ENCODE results near the gene COX7C. TPM values are rescaled to one million over a fixed set of nuclear protein-coding genes. Genes with fewer than 3 reads are reported as not detected.

The COX7C gene
- polyA plus RNA-seq, 3 donors = 342 to 575 (median 508) TPM

- Histone ChIP-seq H3K4me3 (replicated peaks in 1 of 3; ENCODE audit: low read depth in 2 of 3, low read length in 3 of 3) (no peak overlapping the region), H3K9me3 (replicated peaks in 1 of 2; ENCODE audit: control insufficient read depth in 1 of 2, insufficient read depth in 1 of 2, low read length in 2 of 2) (peaks cover 10 to 16% of the 10 kb centered on the region in 2 donors), H3K36me3 (replicated peaks in 1 of 2; ENCODE audit: control insufficient read depth in 1 of 2, insufficient read depth in 2 of 2, low read length in 2 of 2) (no peaks in the 10 kb centered on the region), H3K27me3 (ENCODE audit: control insufficient read depth in 2 of 2, insufficient read depth in 2 of 2, low read length in 2 of 2) (no peaks in the 10 kb centered on the region), H3K4me2 (replicated peaks; ENCODE audit: extremely low read depth, low read length, poor library complexity, severe bottlenecking) (no peak overlapping the region), H3K79me2 (ENCODE audit: insufficient read depth, low read length) (no peaks in the 10 kb centered on the region), H3K9ac (ENCODE audit: insufficient read depth, low read length, poor library complexity, severe bottlenecking) (no peak overlapping the region), H3K4me1 (ENCODE audit: control insufficient read depth in 1 of 2, insufficient read depth in 2 of 2, low read length in 2 of 2) (no peaks in the 10 kb centered on the region), H2AFZ (ENCODE audit: insufficient read depth, low read depth, low read length, poor library complexity, severe bottlenecking) (no peak overlapping the region), H4K20me1 (ENCODE audit: insufficient read depth, low read length) (no peaks in the 10 kb centered on the region), H3K27ac (ENCODE audit: low read depth in 1 of 2, low read length in 2 of 2) (no peak overlapping the region)
- Mint-ChIP-seq H3K4me1 (no peaks in the 10 kb centered on the region), H3K36me3 (no peaks in the 10 kb centered on the region), H3K4me3 (no peak overlapping the region), H3K27ac (no peak overlapping the region), H3K27me3 (ENCODE audit: low read depth in 3 of 3) (peaks cover 0 to 2% (median 0%) of the 10 kb centered on the region in 3 donors), H3K9me3 (peaks cover 5 to 17% (median 11%) of the 10 kb centered on the region in 7 donors)
- no peak for DNase-seq
- intact Hi-C loops (cut with micrococcal nuclease) = no loop called here
- 100% methylated on average over 1 of the region's 7 CpGs for WGBS (ENCODE audit: insufficient coverage)
- no peak for TF ChIP-seq CTCF (IDR thresholded peaks at IDR 0.05)
Measured at GRCh38 chr5:86572825-86573517, 44.8 kb upstream of the COX7C start.

GRCh38 chr5:86579502-86579901 lies 38.2 kb upstream of the COX7C start:
- no peak overlapping the region for H2AFZ ChIP-seq (ENCODE audit: insufficient read depth, low read depth, low read length, poor library complexity, severe bottlenecking)
- no peaks in the 10 kb centered on the region for H3K9me3 ChIP-seq (replicated peaks in 1 of 2; ENCODE audit: control insufficient read depth in 1 of 2, insufficient read depth in 1 of 2, low read length in 2 of 2)
- no peak for DNase-seq
- H3K4me3 ChIP-seq (replicated peaks in 1 of 3; ENCODE audit: low read depth in 2 of 3, low read length in 3 of 3) = no peak overlapping the region
- peaks cover 0 to 3% (median 0%) of the 10 kb centered on the region in 7 donors for H3K9me3 Mint-ChIP-seq
- H3K9ac ChIP-seq (ENCODE audit: insufficient read depth, low read length, poor library complexity, severe bottlenecking) = no peak overlapping the region
- H3K27me3 ChIP-seq (ENCODE audit: control insufficient read depth in 2 of 2, insufficient read depth in 2 of 2, low read length in 2 of 2) = no peaks in the 10 kb centered on the region
- no peak for TF ChIP-seq CTCF (IDR thresholded peaks at IDR 0.05)
- H3K36me3 Mint-ChIP-seq = no peaks in the 10 kb centered on the region
- no peak overlapping the region for H3K27ac ChIP-seq (ENCODE audit: low read depth in 1 of 2, low read length in 2 of 2)
- no peaks in the 10 kb centered on the region for H3K4me1 ChIP-seq (ENCODE audit: control insufficient read depth in 1 of 2, insufficient read depth in 2 of 2, low read length in 2 of 2)
- no peaks in the 10 kb centered on the region for H3K36me3 ChIP-seq (replicated peaks in 1 of 2; ENCODE audit: control insufficient read depth in 1 of 2, insufficient read depth in 2 of 2, low read length in 2 of 2)
- H3K4me3 Mint-ChIP-seq = no peak overlapping the region
- intact Hi-C loops (cut with micrococcal nuclease) = no loop called here
- H3K27me3 Mint-ChIP-seq (ENCODE audit: low read depth in 3 of 3) = peaks cover 0 to 2% (median 0%) of the 10 kb centered on the region in 3 donors
- no peak overlapping the region for H3K27ac Mint-ChIP-seq
- H4K20me1 ChIP-seq (ENCODE audit: insufficient read depth, low read length) = no peaks in the 10 kb centered on the region
- H3K4me2 ChIP-seq (replicated peaks; ENCODE audit: extremely low read depth, low read length, poor library complexity, severe bottlenecking) = no peak overlapping the region
- no peaks in the 10 kb centered on the region for H3K79me2 ChIP-seq (ENCODE audit: insufficient read depth, low read length)
- no peaks in the 10 kb centered on the region for H3K4me1 Mint-ChIP-seq
- 81% methylated on average over 3 of the region's 3 CpGs for WGBS (ENCODE audit: insufficient coverage)

Data from CD14-positive monocyte (primary cell).